ENCODE data around the gene MMEL1. TPM values are rescaled to one million over a fixed set of nuclear protein-coding genes. Genes with fewer than 3 reads are reported as not detected.

The MMEL1 gene
- total RNA-seq, 1 experiment from 2014 or later: not detected

- TF ChIP-seq, protein P1, sequence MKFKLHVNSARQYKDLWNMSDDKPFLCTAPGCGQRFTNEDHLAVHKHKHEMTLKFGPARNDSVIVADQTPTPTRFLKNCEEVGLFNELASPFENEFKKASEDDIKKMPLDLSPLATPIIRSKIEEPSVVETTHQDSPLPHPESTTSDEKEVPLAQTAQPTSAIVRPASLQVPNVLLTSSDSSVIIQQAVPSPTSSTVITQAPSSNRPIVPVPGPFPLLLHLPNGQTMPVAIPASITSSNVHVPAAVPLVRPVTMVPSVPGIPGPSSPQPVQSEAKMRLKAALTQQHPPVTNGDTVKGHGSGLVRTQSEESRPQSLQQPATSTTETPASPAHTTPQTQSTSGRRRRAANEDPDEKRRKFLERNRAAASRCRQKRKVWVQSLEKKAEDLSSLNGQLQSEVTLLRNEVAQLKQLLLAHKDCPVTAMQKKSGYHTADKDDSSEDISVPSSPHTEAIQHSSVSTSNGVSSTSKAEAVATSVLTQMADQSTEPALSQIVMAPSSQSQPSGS (CRISPR knock-in tag; IDR thresholded peaks at IDR 0.05; ENCODE audit: borderline replicate concordance, low read depth): no peak
- no peak for TF ChIP-seq ZNF317 (CRISPR knock-in tag; IDR thresholded peaks at IDR 0.05; ENCODE audit: borderline replicate concordance, low read depth)
- TF ChIP-seq, protein P2, sequence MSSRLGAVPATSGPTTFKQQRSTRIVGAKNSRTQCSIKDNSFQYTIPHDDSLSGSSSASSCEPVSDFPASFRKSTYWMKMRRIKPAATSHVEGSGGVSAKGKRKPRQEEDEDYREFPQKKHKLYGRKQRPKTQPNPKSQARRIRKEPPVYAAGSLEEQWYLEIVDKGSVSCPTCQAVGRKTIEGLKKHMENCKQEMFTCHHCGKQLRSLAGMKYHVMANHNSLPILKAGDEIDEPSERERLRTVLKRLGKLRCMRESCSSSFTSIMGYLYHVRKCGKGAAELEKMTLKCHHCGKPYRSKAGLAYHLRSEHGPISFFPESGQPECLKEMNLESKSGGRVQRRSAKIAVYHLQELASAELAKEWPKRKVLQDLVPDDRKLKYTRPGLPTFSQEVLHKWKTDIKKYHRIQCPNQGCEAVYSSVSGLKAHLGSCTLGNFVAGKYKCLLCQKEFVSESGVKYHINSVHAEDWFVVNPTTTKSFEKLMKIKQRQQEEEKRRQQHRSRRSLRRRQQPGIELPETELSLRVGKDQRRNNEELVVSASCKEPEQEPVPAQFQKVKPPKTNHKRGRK (CRISPR knock-in tag; IDR thresholded peaks at IDR 0.05; ENCODE audit: borderline replicate concordance): no peak
These were observed 18.3 kb upstream of the MMEL1 start (continued) for GRCh38 chr1:2650967-2651645.

DNA sequence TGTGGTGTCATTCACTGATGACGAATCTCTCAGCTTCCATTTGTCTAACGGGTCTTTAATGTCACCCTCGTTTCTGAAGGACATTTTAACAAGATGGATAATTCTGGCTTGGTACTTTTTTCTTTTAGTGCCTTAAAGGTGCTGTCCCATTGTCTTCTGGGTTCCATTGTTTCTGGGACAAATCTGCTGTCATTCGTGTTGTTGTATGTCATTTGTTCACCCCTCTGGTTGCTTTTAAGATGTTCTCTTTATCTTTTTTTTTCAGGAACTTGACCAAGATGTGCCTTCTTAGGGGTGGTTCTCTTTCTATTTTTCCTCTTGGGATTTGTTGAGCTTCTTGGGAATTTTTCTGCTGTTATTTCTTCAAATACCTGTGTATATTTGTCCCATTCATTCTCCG lies 14.0 kb upstream of the MMEL1 start:
- ChIA-PET CTCF (no interaction called here), POLR2A (no interaction called here)
- Mint-ChIP-seq H3K27me3 (ENCODE audit: low read depth) (peaks cover 6% of the 10 kb centered on the region), H3K27ac (no peak overlapping the region), H3K4me1 (no peaks in the 10 kb centered on the region; the same call in 1 of the 2 replicates), H3K4me3 (no peak overlapping the region), H3K36me3 (peaks cover 11% of the 10 kb centered on the region), H3K9me3 (peaks cover 43% of the 10 kb centered on the region)
- TF ChIP-seq NFYB (CRISPR knock-in tag; conservative IDR thresholded peaks at IDR 0.05; ENCODE audit: low read depth) (no peak), ZNF317 (CRISPR knock-in tag; IDR thresholded peaks at IDR 0.05; ENCODE audit: borderline replicate concordance, low read depth) (peak; percentile 95)
- no peak for ATAC-seq
- DNase-seq (ENCODE audit: low spot score): no peak

- POLR2A ChIA-PET: no interaction called here
- Mint-ChIP-seq H3K27me3 (ENCODE audit: low read depth) (peaks cover 6% of the 10 kb centered on the region), H3K9me3 (peaks cover 36% of the 10 kb centered on the region), H3K4me1 (no peaks in the 10 kb centered on the region; the same call in 1 of the 2 replicates), H3K27ac (no peak overlapping the region), H3K36me3 (peaks cover 11% of the 10 kb centered on the region), H3K4me3 (no peak overlapping the region)
- CTCF ChIA-PET: no interaction called here
- ATAC-seq: no peak
- DNase-seq (ENCODE audit: low spot score): no peak
- TF ChIP-seq NFYB (CRISPR knock-in tag; conservative IDR thresholded peaks at IDR 0.05; ENCODE audit: low read depth) (no peak), GABPB1 (CRISPR knock-in tag; IDR thresholded peaks at IDR 0.05) (no peak), MXD4 (CRISPR knock-in tag; IDR thresholded peaks at IDR 0.05; ENCODE audit: borderline replicate concordance) (no peak), NR3C1 (CRISPR knock-in tag; conservative IDR thresholded peaks at IDR 0.05; ENCODE audit: low read depth) (no peak), RORB (CRISPR knock-in tag; IDR thresholded peaks at IDR 0.05) (no peak), SP1 (CRISPR knock-in tag; conservative IDR thresholded peaks at IDR 0.05) (no peak), ZNF121 (CRISPR knock-in tag; IDR thresholded peaks at IDR 0.05) (no peak), ZMAT4 (CRISPR knock-in tag; IDR thresholded peaks at IDR 0.05) (no peak), JAZF1 (CRISPR knock-in tag; IDR thresholded peaks at IDR 0.05) (no peak), ARID4B (CRISPR knock-in tag; IDR thresholded peaks at IDR 0.05; ENCODE audit: borderline replicate concordance) (no peak), SMAD3 (CRISPR knock-in tag; IDR thresholded peaks at IDR 0.05; ENCODE audit: borderline replicate concordance) (no peak)
- TF ChIP-seq, protein P3, sequence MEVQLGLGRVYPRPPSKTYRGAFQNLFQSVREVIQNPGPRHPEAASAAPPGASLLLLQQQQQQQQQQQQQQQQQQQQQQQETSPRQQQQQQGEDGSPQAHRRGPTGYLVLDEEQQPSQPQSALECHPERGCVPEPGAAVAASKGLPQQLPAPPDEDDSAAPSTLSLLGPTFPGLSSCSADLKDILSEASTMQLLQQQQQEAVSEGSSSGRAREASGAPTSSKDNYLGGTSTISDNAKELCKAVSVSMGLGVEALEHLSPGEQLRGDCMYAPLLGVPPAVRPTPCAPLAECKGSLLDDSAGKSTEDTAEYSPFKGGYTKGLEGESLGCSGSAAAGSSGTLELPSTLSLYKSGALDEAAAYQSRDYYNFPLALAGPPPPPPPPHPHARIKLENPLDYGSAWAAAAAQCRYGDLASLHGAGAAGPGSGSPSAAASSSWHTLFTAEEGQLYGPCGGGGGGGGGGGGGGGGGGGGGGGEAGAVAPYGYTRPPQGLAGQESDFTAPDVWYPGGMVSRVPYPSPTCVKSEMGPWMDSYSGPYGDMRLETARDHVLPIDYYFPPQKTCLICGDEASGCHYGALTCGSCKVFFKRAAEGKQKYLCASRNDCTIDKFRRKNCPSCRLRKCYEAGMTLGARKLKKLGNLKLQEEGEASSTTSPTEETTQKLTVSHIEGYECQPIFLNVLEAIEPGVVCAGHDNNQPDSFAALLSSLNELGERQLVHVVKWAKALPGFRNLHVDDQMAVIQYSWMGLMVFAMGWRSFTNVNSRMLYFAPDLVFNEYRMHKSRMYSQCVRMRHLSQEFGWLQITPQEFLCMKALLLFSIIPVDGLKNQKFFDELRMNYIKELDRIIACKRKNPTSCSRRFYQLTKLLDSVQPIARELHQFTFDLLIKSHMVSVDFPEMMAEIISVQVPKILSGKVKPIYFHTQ (CRISPR knock-in tag; IDR thresholded peaks at IDR 0.05): no peak
- TF ChIP-seq, protein P1 (CRISPR knock-in tag; IDR thresholded peaks at IDR 0.05; ENCODE audit: borderline replicate concordance, low read depth): no peak
- TF ChIP-seq, protein P4, sequence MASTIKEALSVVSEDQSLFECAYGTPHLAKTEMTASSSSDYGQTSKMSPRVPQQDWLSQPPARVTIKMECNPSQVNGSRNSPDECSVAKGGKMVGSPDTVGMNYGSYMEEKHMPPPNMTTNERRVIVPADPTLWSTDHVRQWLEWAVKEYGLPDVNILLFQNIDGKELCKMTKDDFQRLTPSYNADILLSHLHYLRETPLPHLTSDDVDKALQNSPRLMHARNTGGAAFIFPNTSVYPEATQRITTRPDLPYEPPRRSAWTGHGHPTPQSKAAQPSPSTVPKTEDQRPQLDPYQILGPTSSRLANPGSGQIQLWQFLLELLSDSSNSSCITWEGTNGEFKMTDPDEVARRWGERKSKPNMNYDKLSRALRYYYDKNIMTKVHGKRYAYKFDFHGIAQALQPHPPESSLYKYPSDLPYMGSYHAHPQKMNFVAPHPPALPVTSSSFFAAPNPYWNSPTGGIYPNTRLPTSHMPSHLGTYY (CRISPR knock-in tag; IDR thresholded peaks at IDR 0.05): no peak
- TF ChIP-seq, protein P5, sequence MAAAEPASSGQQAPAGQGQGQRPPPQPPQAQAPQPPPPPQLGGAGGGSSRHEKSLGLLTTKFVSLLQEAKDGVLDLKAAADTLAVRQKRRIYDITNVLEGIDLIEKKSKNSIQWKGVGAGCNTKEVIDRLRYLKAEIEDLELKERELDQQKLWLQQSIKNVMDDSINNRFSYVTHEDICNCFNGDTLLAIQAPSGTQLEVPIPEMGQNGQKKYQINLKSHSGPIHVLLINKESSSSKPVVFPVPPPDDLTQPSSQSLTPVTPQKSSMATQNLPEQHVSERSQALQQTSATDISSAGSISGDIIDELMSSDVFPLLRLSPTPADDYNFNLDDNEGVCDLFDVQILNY (CRISPR knock-in tag; IDR thresholded peaks at IDR 0.05): no peak
These were observed 13.0 kb upstream of the MMEL1 start for GRCh38 chr1:2645776-2646175.
